IMR-90 (cell line): ENCODE measurements around the gene TRAPPC5. TPM values are rescaled to one million over a fixed set of nuclear protein-coding genes. Genes with fewer than 3 reads are reported as not detected.

Source experiments
- ATAC-seq: fragments of 200-7000 bp; cut with Tn5 transposase; 2 replicates; pipeline ENCODE4 v1.9.1; 2020; ENCODE audit warnings: low read depth, mild to moderate bottlenecking, moderate library complexity
- BruUV-seq: library from RNA; stranded (reverse); fragments of 400-500 nt; replicated peaks from 2 replicates; lab custom pipeline; 2021; lab: Mats Ljungman, UMichigan
- CTCF ChIA-PET: fragments of 300-600 bp; formaldehyde crosslinking; extraction: SDS; loops from one replicate; lab custom pipeline; 2021; ENCODE audit warnings: antibody characterized with exemption; lab: Yijun Ruan, JAX
- POLR2A ChIA-PET: fragments of 300-600 bp; sonication (Branson Sonifier 250); formaldehyde crosslinking; loops from one replicate; lab custom pipeline; 2022; ENCODE audit warnings: antibody characterized with exemption; ENCODE audit not compliant: unreplicated experiment; lab: Charles Lee
- DNase-seq: peaks from one replicate; pipeline ENCODE4 v3.0.0; 2013
- H2AFZ ChIP-seq: replicated peaks from 2 replicates; pipeline ENCODE3; 2013; ENCODE audit warnings: low read length, mild to moderate bottlenecking; ENCODE audit not compliant: poor library complexity
- H2AK5ac ChIP-seq: 2 replicates; pipeline ENCODE4 v1.6.1; 2013; ENCODE audit warnings: low read depth, low read length, inconsistent platforms
- H2AK9ac ChIP-seq: replicated peaks from 2 replicates; pipeline ENCODE3; 2013; ENCODE audit warnings: mild to moderate bottlenecking, low read depth, low read length, moderate library complexity; ENCODE audit not compliant: poor library complexity
- H2BK120ac ChIP-seq: 2 replicates; pipeline ENCODE4 v1.6.1; 2013; ENCODE audit warnings: low read depth, low read length, inconsistent platforms
- H2BK15ac ChIP-seq: 3 replicates; pipeline ENCODE4 v1.6.1; 2013; ENCODE audit warnings: low read depth, low read length, inconsistent platforms
- H2BK20ac ChIP-seq: 2 replicates; pipeline ENCODE4 v1.6.1; 2013; ENCODE audit warnings: low read depth, mild to moderate bottlenecking, inconsistent platforms, low read length, moderate library complexity
- H2BK5ac ChIP-seq: 2 replicates; pipeline ENCODE4 v1.6.1; 2013; ENCODE audit warnings: mild to moderate bottlenecking, low read depth, low read length, inconsistent platforms; ENCODE audit not compliant: poor library complexity, severe bottlenecking
- H3K14ac ChIP-seq: replicated peaks from 2 replicates; pipeline ENCODE4 v1.6.1; 2013; ENCODE audit warnings: low read depth, low read length, inconsistent platforms
- H3K18ac ChIP-seq: 2 replicates; pipeline ENCODE4 v1.6.1; 2013; ENCODE audit warnings: low read depth, low read length, control low read depth
- H3K23ac ChIP-seq: 2 replicates; pipeline ENCODE4 v1.6.1; 2013; ENCODE audit warnings: low read depth, low read length, inconsistent platforms
- H3K27ac ChIP-seq: 2 replicates; pipeline ENCODE4 v1.5.1; 2013; ENCODE audit warnings: mild to moderate bottlenecking, control low read depth, low read length; ENCODE audit not compliant: insufficient read depth
- H3K27me3 ChIP-seq: 2 replicates; pipeline ENCODE4 v1.6.1; 2013; ENCODE audit warnings: low read length; ENCODE audit not compliant: control insufficient read depth, insufficient read depth
- H3K36me3 ChIP-seq: 2 replicates; pipeline ENCODE4 v1.6.1; 2013; ENCODE audit warnings: low read length, mixed read lengths; ENCODE audit not compliant: control insufficient read depth, insufficient read depth
- H3K4ac ChIP-seq: 2 replicates; pipeline ENCODE4 v1.6.1; 2013; ENCODE audit warnings: low read depth, low read length, inconsistent platforms
- H3K4me1 ChIP-seq: 2 replicates; pipeline ENCODE4 v1.6.1; 2013; ENCODE audit warnings: low read length, mixed read lengths; ENCODE audit not compliant: control insufficient read depth, insufficient read depth
- H3K4me2 ChIP-seq: 2 replicates; pipeline ENCODE4 v1.6.1; 2013; ENCODE audit warnings: low read depth, mild to moderate bottlenecking, control low read depth, low read length, moderate library complexity
- H3K4me3 ChIP-seq: 2 replicates; pipeline ENCODE4 v1.5.1; 2013; ENCODE audit warnings: low read depth, mild to moderate bottlenecking, control low read depth, low read length, moderate library complexity; ENCODE audit not compliant: insufficient read depth
- H3K56ac ChIP-seq: 2 replicates; pipeline ENCODE4 v1.6.1; 2013; ENCODE audit warnings: low read length, inconsistent platforms; ENCODE audit not compliant: insufficient read depth; ENCODE audit errors: extremely low read depth
- H3K79me1 ChIP-seq, 2 experiments: 2 replicates each; pipeline ENCODE4 v1.6.1; 2013; ENCODE audit warnings: low read length in 2 of 2, inconsistent platforms in 1 of 2, low read depth in 1 of 2
- H3K9ac ChIP-seq: 2 replicates; pipeline ENCODE4 v1.6.1; 2013; ENCODE audit warnings: low read depth, low read length, control low read depth
- H3K9me1 ChIP-seq: 2 replicates; pipeline ENCODE4 v1.6.1; 2013; ENCODE audit warnings: low read length, inconsistent platforms; ENCODE audit not compliant: insufficient read depth
- H3K9me3 ChIP-seq: 2 replicates; pipeline ENCODE4 v1.6.1; 2013; ENCODE audit warnings: low read length; ENCODE audit not compliant: control insufficient read depth, insufficient read depth
- H4K20me1 ChIP-seq: 2 replicates; pipeline ENCODE4 v1.6.1; 2013; ENCODE audit warnings: low read length, inconsistent platforms; ENCODE audit not compliant: insufficient read depth
- H4K5ac ChIP-seq: 2 replicates; pipeline ENCODE4 v1.6.1; 2013; ENCODE audit warnings: mild to moderate bottlenecking, low read depth, low read length, control low read depth
- H4K8ac ChIP-seq, 2 experiments: 2 replicates each; pipeline ENCODE4 v1.6.1; 2013; ENCODE audit warnings: low read depth in 2 of 2, low read length in 2 of 2, control low read depth in 1 of 2, inconsistent platforms in 1 of 2
- H4K91ac ChIP-seq: 2 replicates; pipeline ENCODE4 v1.6.1; 2013; ENCODE audit warnings: low read depth, low read length, inconsistent platforms; ENCODE audit not compliant: insufficient read depth
- MXI1 ChIP-seq: IDR thresholded peaks from 2 replicates; pipeline ENCODE4 v1.6.1; 2012; ENCODE audit warnings: low read depth, mild to moderate bottlenecking, low read length, moderate library complexity, borderline replicate concordance
- SMC3 ChIP-seq: fragments of 150-350 bp; IDR thresholded peaks from 2 replicates; pipeline ENCODE4 v1.6.1; 2016; ENCODE audit warnings: low read depth, mild to moderate bottlenecking, antibody characterized with exemption, low read length, moderate library complexity
- USF2 ChIP-seq: fragments of 150-350 bp; IDR thresholded peaks from 2 replicates; pipeline ENCODE4 v1.6.1; 2017; ENCODE audit warnings: mild to moderate bottlenecking, antibody characterized with exemption, low read length, low read depth
- WGBS, 2 experiments: methylation state at CpG; one replicate each; pipeline versions ENCODE4 v1.1.5 to v1.1.7; 2013; ENCODE audit warnings: missing lambda C conversion rate in 2 of 2; ENCODE audit not compliant: insufficient read length in 1 of 2; ENCODE audit errors: extremely low coverage in 2 of 2; 5-methylcytosine and 5-hydroxymethylcytosine counted together
- dilution Hi-C: fragments of 300-500 bp; cut with HindIII; formaldehyde crosslinking; loops from one replicate; pipeline ENCODE4 v1.14.3; 2018; ENCODE audit warnings: low sequenced_read_pairs; ENCODE audit not compliant: unreplicated experiment
- in situ Hi-C: fragments of 300-500 bp; cut with MboI; formaldehyde crosslinking; loops from 3 replicates; pipeline ENCODE4 v1.14.3; 2019; ENCODE audit warnings: low sequenced_read_pairs, inconsistent platforms, mixed read lengths
- intact Hi-C: fragments of 100-400 bp; cut with micrococcal nuclease; formaldehyde crosslinking; loops from 2 replicates; pipeline ENCODE4 v1.10.0; 2022
- polyA plus RNA-seq, 3 experiments: library from polyadenylated mRNA; depleted of rRNA; stranded (reverse); fragments of >200 nt; gene quantifications; 2 replicates each; pipeline ENCODE4 v1.2.3, GENCODE V29; 2012; ENCODE audit warnings: low replicate concordance in 1 of 3
- total RNA-seq: library from RNA; depleted of rRNA; stranded (reverse); fragments of >200 nt; gene quantifications from 2 replicates; pipeline ENCODE4 v1.2.3, GENCODE V29; 2012

The TRAPPC5 gene
- total and polyA plus RNA-seq, 2 of the 4 experiments (the other 2 are of a cell fraction) = 54.7 to 109 TPM

- no peak overlapping the region for H3K18ac ChIP-seq
- TF ChIP-seq SMC3 (no peak), MXI1 (no peak), USF2 (peak; percentile 60; the same call in 1 of the 2 replicates)
- peaks cover 9% of the 10 kb centered on the region; the same call in 1 of the 2 replicates for H3K27me3 ChIP-seq
- intact Hi-C loops = no loop called here
- no TSS peak for BruUV-seq
- H2BK20ac ChIP-seq = no peak overlapping the region
- no peak overlapping the region for H4K91ac ChIP-seq
- H2AFZ ChIP-seq = no peak overlapping the region
- no peak overlapping the region for H3K56ac ChIP-seq
- no peak overlapping the region for H2BK120ac ChIP-seq
- H3K36me3 ChIP-seq = no peaks in the 10 kb centered on the region
- no peak overlapping the region for H3K4ac ChIP-seq
- in situ Hi-C loops = no loop called here
- no peak overlapping the region for H3K27ac ChIP-seq
- no peak overlapping the region for H3K4me3 ChIP-seq
- ChIA-PET POLR2A (no interaction called here), CTCF (interaction anchor here (0.9 kb wide), 1 partner anchor 26 kb away, joined by 4 read pairs; the partner anchor contains the start of gene TRAPPC5)
- H4K5ac ChIP-seq = no peak overlapping the region
- H2AK5ac ChIP-seq = no peak overlapping the region
- H3K9ac ChIP-seq = no peak overlapping the region
- H3K23ac ChIP-seq = no peak overlapping the region
- no peak overlapping the region for H4K8ac ChIP-seq
- H3K9me1 ChIP-seq = no peaks in the 10 kb centered on the region
- no peak overlapping the region for H2AK9ac ChIP-seq
- no peaks in the 10 kb centered on the region for H3K4me1 ChIP-seq
- no peak overlapping the region for H3K4me2 ChIP-seq
- DNase-seq = peak; percentile 5
- H2BK15ac ChIP-seq = no peak overlapping the region
- H3K14ac ChIP-seq = no peak overlapping the region
- no peak for ATAC-seq
- dilution Hi-C loops = no loop called here
- H3K9me3 ChIP-seq = no peaks in the 10 kb centered on the region
- H3K79me1 ChIP-seq = no peaks in the 10 kb centered on the region
- H2BK5ac ChIP-seq = no peak overlapping the region
- no peaks in the 10 kb centered on the region for H4K20me1 ChIP-seq
- WGBS, 2 experiments = no CpG with 5 or more reads among the region's 8 CpGs
Observed at GRCh38 chr19:7654401-7654800, 26.2 kb upstream of the TRAPPC5 start.
